Breast epithelium (tissue), 3 donors: ENCODE measurements around the gene LCT.

ENCODE experiments used
- CTCF ChIP-seq, 3 donors: fragments of 450-650 bp; IDR thresholded peaks; one replicate each; pipeline ENCODE4 v1.5.1; 2016 to 2017; ENCODE audit warnings: antibody characterized with exemption in 3 of 3, mild to moderate bottlenecking in 3 of 3, moderate library complexity in 3 of 3
- POLR2A ChIP-seq: fragments of 450-650 bp; IDR thresholded peaks from one replicate; pipeline ENCODE4 v1.6.1; 2016; ENCODE audit warnings: antibody characterized with exemption, mild to moderate bottlenecking, moderate library complexity
- POLR2AphosphoS5 ChIP-seq, 3 donors: sonication (generic); formaldehyde crosslinking; IDR thresholded peaks; one replicate each; pipeline ENCODE4 v1.6.1; 2017; ENCODE audit warnings: antibody characterized with exemption in 3 of 3

- TF ChIP-seq CTCF (IDR thresholded peaks at IDR 0.05) (no peak), POLR2A (no peak), POLR2AphosphoS5 (IDR thresholded peaks at IDR 0.05) (no peak)
Observed at GRCh38 chr2:135863233-135863632, 26.2 kb upstream of the LCT start.
